Hepatocyte (in vitro differentiated cells): ENCODE data around the gene ARHGEF37. TPM values are rescaled to one million over a fixed set of nuclear protein-coding genes. Genes with fewer than 3 reads are reported as not detected.

ENCODE experiments used
- DNase-seq: peaks from one replicate; pipeline ENCODE4 v3.0.0-alpha.2; 2016; ENCODE audit warnings: low spot score
- H2AFZ ChIP-seq: fragments of 200-600 bp; sonication (generic); 2 replicates; pipeline ENCODE4 v1.6.0; 2016; ENCODE audit warnings: antibody characterized with exemption, mild to moderate bottlenecking
- H3K27ac ChIP-seq: fragments of 200-600 bp; sonication (generic); 2 replicates; pipeline ENCODE4 v1.5.1; 2016; ENCODE audit warnings: mild to moderate bottlenecking
- H3K27me3 ChIP-seq: fragments of 200-600 bp; sonication (generic); 2 replicates; pipeline ENCODE4 v1.6.1; 2016
- H3K36me3 ChIP-seq: fragments of 200-600 bp; sonication (generic); replicated peaks from 2 replicates; pipeline ENCODE4 v1.5.1; 2016; ENCODE audit warnings: low read depth; ENCODE audit not compliant: insufficient read depth
- H3K4me1 ChIP-seq: fragments of 200-600 bp; sonication (generic); 2 replicates; pipeline ENCODE4 v1.5.1; 2016; ENCODE audit warnings: mild to moderate bottlenecking, moderate library complexity; ENCODE audit not compliant: insufficient read depth
- H3K4me2 ChIP-seq: fragments of 200-600 bp; sonication (generic); 2 replicates; pipeline ENCODE4 v1.6.0; 2016
- H3K4me3 ChIP-seq: fragments of 200-600 bp; sonication (generic); 2 replicates; pipeline ENCODE4 v1.5.1; 2016; ENCODE audit warnings: mild to moderate bottlenecking
- H3K79me2 ChIP-seq: fragments of 200-600 bp; sonication (generic); 2 replicates; pipeline ENCODE4 v1.6.0; 2017; ENCODE audit warnings: mild to moderate bottlenecking
- H3K9me2 ChIP-seq: fragments of 200-600 bp; sonication (generic); replicated peaks from 2 replicates; pipeline ENCODE4 v1.6.0; 2017; ENCODE audit warnings: mild to moderate bottlenecking; ENCODE audit not compliant: insufficient read depth
- H3K9me3 ChIP-seq: fragments of 200-600 bp; sonication (generic); 2 replicates; pipeline ENCODE4 v1.5.1; 2016; ENCODE audit warnings: low read depth, mild to moderate bottlenecking
- H4K20me1 ChIP-seq: fragments of 200-600 bp; sonication (generic); 2 replicates; pipeline ENCODE4 v1.6.0; 2016; ENCODE audit warnings: mild to moderate bottlenecking; ENCODE audit not compliant: insufficient read depth, poor library complexity, severe bottlenecking
- EZH2 ChIP-seq: fragments of 200-600 bp; sonication (generic); IDR thresholded peaks from 2 replicates; pipeline ENCODE4 v1.6.1; 2016; ENCODE audit warnings: antibody characterized with exemption, mild to moderate bottlenecking, borderline replicate concordance
- EZH2phosphoT487 ChIP-seq: fragments of 200-600 bp; sonication (generic); IDR thresholded peaks from one replicate; pipeline ENCODE4 v1.6.1; 2018; ENCODE audit warnings: antibody characterized with exemption, mild to moderate bottlenecking, low read depth, moderate library complexity; ENCODE audit not compliant: unreplicated experiment, severe bottlenecking
- WGBS: methylation state at CpG from one replicate; pipeline ENCODE4 v1.1.6; 2016; ENCODE audit warnings: low lambda C conversion rate; ENCODE audit errors: missing lambda C conversion rate; 5-methylcytosine and 5-hydroxymethylcytosine counted together
- polyA plus RNA-seq: library from polyadenylated mRNA; unstranded; fragments of >200 nt; fragmentation: Nextera tagmentation; extraction: Ambion mirVana; gene quantifications from 2 replicates; pipeline ENCODE4 v1.2.1, GENCODE V29; 2016
- total RNA-seq: library from RNA; depleted of rRNA; stranded (reverse); fragments of >200 nt; gene quantifications from 2 replicates; pipeline ENCODE4 v1.2.3, GENCODE V29; 2014
- TF ChIP-seq, protein P1 (sequence below): fragments of 200-600 bp; sonication (generic); IDR thresholded peaks from 2 replicates; pipeline ENCODE4 v1.5.1; 2016; ENCODE audit warnings: antibody characterized with exemption, mild to moderate bottlenecking; ENCODE audit not compliant: poor library complexity

Gene ARHGEF37
- total and polyA plus RNA-seq, 2 experiments from 2014 or later: 2.3 to 2.9 TPM

DNA sequence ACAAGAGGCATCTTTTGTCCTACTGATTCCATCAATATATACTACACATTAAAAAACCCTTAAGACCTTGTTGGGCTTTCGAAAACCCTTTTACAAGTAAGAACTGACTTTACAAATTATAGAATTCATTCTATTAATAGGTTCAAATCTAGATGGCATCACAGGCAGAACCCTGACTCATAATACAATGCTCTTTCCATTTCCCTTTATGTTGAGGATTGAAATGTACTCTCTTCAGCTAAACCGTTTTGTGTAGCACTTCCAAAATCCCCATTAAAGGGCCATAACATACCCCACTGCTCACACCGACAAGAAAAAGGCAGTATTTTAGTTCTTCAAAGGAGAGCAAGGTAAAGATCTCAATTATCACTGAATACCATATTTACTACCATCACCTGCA lies 41.2 kb upstream of the ARHGEF37 start:
- no peak overlapping the region for H3K4me2 ChIP-seq
- no peaks in the 10 kb centered on the region for H3K27me3 ChIP-seq
- no peaks in the 10 kb centered on the region for H3K36me3 ChIP-seq
- H3K9me3 ChIP-seq: no peaks in the 10 kb centered on the region
- no peak for TF ChIP-seq EZH2phosphoT487
- TF ChIP-seq EZH2: no peak
- TF ChIP-seq, protein P1, sequence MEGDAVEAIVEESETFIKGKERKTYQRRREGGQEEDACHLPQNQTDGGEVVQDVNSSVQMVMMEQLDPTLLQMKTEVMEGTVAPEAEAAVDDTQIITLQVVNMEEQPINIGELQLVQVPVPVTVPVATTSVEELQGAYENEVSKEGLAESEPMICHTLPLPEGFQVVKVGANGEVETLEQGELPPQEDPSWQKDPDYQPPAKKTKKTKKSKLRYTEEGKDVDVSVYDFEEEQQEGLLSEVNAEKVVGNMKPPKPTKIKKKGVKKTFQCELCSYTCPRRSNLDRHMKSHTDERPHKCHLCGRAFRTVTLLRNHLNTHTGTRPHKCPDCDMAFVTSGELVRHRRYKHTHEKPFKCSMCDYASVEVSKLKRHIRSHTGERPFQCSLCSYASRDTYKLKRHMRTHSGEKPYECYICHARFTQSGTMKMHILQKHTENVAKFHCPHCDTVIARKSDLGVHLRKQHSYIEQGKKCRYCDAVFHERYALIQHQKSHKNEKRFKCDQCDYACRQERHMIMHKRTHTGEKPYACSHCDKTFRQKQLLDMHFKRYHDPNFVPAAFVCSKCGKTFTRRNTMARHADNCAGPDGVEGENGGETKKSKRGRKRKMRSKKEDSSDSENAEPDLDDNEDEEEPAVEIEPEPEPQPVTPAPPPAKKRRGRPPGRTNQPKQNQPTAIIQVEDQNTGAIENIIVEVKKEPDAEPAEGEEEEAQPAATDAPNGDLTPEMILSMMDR: no peak
- no peak overlapping the region for H2AFZ ChIP-seq
- DNase-seq: no peak
- no peaks in the 10 kb centered on the region for H3K9me2 ChIP-seq
- H4K20me1 ChIP-seq: peaks cover 99% of the 10 kb centered on the region
- peaks cover 23% of the 10 kb centered on the region for H3K4me1 ChIP-seq
- no peak overlapping the region for H3K27ac ChIP-seq
- WGBS: 91% methylated on average over 3 of the region's 3 CpGs
- peaks cover 98% of the 10 kb centered on the region for H3K79me2 ChIP-seq
- no peak overlapping the region for H3K4me3 ChIP-seq

DNA sequence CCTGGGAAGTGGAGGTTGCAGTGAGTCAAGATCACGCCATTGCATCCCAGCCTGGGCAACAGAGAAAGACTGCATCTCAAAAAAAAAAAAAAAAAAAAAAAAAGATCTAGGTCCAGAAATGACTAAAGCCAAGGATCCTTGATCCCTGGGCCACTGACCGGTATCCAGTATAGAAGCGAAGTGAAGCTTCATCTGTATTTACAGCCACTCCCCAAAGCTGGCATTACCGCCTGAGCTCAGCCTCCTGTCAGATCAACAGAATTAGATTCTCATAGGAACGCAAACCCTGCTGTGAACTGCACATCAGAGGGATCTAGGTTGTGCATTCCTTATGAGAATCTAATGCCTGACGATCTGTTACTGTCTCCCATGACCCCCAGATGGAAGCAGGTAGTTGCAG lies 39.4 kb upstream of the ARHGEF37 start:
- no peak overlapping the region for H3K4me2 ChIP-seq
- WGBS: 93% methylated on average over 6 of the region's 6 CpGs
- H3K9me2 ChIP-seq: no peaks in the 10 kb centered on the region
- no peaks in the 10 kb centered on the region for H3K36me3 ChIP-seq
- no peaks in the 10 kb centered on the region for H3K27me3 ChIP-seq
- H3K27ac ChIP-seq: no peak overlapping the region
- H3K9me3 ChIP-seq: no peaks in the 10 kb centered on the region
- H3K4me3 ChIP-seq: no peak overlapping the region
- peaks cover 23% of the 10 kb centered on the region for H3K4me1 ChIP-seq
- TF ChIP-seq EZH2 (no peak), EZH2phosphoT487 (no peak)
- TF ChIP-seq, protein P1: no peak
- no peak for DNase-seq
- peaks cover 99% of the 10 kb centered on the region for H4K20me1 ChIP-seq
- no peak overlapping the region for H2AFZ ChIP-seq
- peaks cover 98% of the 10 kb centered on the region for H3K79me2 ChIP-seq

DNA sequence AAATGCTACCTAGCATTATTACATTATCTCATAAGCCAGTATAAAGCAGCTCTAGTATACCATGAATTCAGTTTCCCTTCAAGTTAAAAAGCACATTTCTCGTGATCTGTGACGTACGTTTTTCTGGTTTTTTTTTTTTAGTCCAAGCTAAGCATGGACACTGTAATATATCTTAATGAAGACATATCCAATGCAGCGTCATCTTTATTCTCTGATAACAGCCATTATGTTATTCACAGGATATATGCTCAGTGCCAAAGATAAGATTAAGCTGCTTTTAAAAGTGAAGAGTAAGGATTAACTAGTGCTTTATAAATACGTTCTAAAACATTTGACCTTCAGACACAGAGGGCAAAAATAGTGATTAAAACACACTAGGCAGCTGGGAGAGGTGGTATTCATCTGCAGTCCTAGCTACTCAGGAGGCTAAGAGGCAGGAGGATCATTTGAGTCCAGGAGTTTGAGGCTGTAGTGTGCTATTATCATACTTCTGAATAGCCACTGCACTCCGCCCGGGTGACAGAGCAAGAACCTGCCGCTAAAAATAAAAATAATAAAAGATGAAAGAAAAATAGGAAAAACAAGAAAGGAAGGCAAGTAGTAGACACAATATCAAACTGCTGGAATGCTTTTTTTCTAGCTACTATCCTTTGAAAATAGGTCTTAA lies 37.8 kb upstream of the ARHGEF37 start:
- Histone ChIP-seq H3K27me3 (no peaks in the 10 kb centered on the region), H3K79me2 (peaks cover 99% of the 10 kb centered on the region), H2AFZ (no peak overlapping the region), H3K4me2 (peak overlapping the region; percentile 19), H3K27ac (peak overlapping the region; percentile 1), H3K4me1 (peaks cover 36% of the 10 kb centered on the region), H3K9me3 (no peaks in the 10 kb centered on the region), H3K4me3 (no peak overlapping the region), H3K9me2 (no peaks in the 10 kb centered on the region), H4K20me1 (peaks cover 99% of the 10 kb centered on the region), H3K36me3 (no peaks in the 10 kb centered on the region)
- TF ChIP-seq EZH2phosphoT487 (no peak), EZH2 (no peak)
- TF ChIP-seq, protein P1: no peak
- WGBS: 67% methylated on average over 8 of the region's 8 CpGs
- DNase-seq: no peak
